ENCODE results near the gene GALNS. TPM values are rescaled to one million over a fixed set of nuclear protein-coding genes. Genes with fewer than 3 reads are reported as not detected.

GALNS gene
- polyA plus RNA-seq, 1 donor from 2014 or later: 19.4 TPM

- Histone ChIP-seq H4K20me1 (ENCODE audit: insufficient read depth) (no peaks in the 10 kb centered on the region), H3K4me3 (ENCODE audit: low read length) (no peak overlapping the region), H3K27me3 (ENCODE audit: insufficient read depth, low read depth, low read length) (no peaks in the 10 kb centered on the region), H3K36me3 (ENCODE audit: insufficient read depth, low read length) (no peaks in the 10 kb centered on the region), H2AFZ (ENCODE audit: low read depth, low read length) (no peak overlapping the region), H3K4me2 (ENCODE audit: low read length) (no peak overlapping the region), H3K9ac (ENCODE audit: low read length) (no peak overlapping the region), H3K27ac (ENCODE audit: low read length) (no peak overlapping the region), H3F3A (ENCODE audit: insufficient read depth, low read length, poor library complexity, severe bottlenecking) (no peaks in the 10 kb centered on the region), H3K79me2 (replicated peaks; ENCODE audit: insufficient read depth, low read length) (no peaks in the 10 kb centered on the region), H3K9me2 (ENCODE audit: insufficient read depth, low read length) (no peaks in the 10 kb centered on the region), H3K9me3 (ENCODE audit: low read length) (no peaks in the 10 kb centered on the region)
- TF ChIP-seq EZH2 (IDR thresholded peaks at IDR 0.05; ENCODE audit: borderline replicate concordance, insufficient read depth, low read length, poor library complexity, severe bottlenecking): no peak
- TF ChIP-seq POLR2AphosphoS5 (IDR thresholded peaks at IDR 0.05): no peak
- TF ChIP-seq RAD21 (conservative IDR thresholded peaks at IDR 0.05): no peak
- TF ChIP-seq EP300 (conservative IDR thresholded peaks at IDR 0.05; ENCODE audit: poor library complexity, severe bottlenecking): no peak
- TF ChIP-seq REST (IDR thresholded peaks at IDR 0.05; ENCODE audit: borderline replicate concordance): no peak
- no peak for TF ChIP-seq MXI1 (conservative IDR thresholded peaks at IDR 0.05; ENCODE audit: poor library complexity, severe bottlenecking)
- TF ChIP-seq SMC3 (conservative IDR thresholded peaks at IDR 0.05; ENCODE audit: poor library complexity): no peak
- TF ChIP-seq TAF1 (IDR thresholded peaks at IDR 0.05; ENCODE audit: low read depth): no peak
- TF ChIP-seq CTCF (IDR thresholded peaks at IDR 0.05; ENCODE audit: poor library complexity, severe bottlenecking): no peak
Measured at GRCh38 chr16:88843256-88843655, 13.5 kb downstream of the GALNS start.

GRCh38 chr16:88842806-88843205 lies 13.9 kb downstream of the GALNS start:
- no peaks in the 10 kb centered on the region for H3K36me3 ChIP-seq (ENCODE audit: insufficient read depth, low read length)
- H2AFZ ChIP-seq (ENCODE audit: low read depth, low read length): no peak overlapping the region
- H3F3A ChIP-seq (ENCODE audit: insufficient read depth, low read length, poor library complexity, severe bottlenecking): no peaks in the 10 kb centered on the region

More at GRCh38 chr16:88842806-88843205, 13.9 kb downstream of the GALNS start:
- Histone ChIP-seq H3K9me3 (ENCODE audit: low read length) (no peaks in the 10 kb centered on the region), H3K4me3 (ENCODE audit: low read length) (no peak overlapping the region), H3K9ac (ENCODE audit: low read length) (no peak overlapping the region), H3K4me2 (ENCODE audit: low read length) (no peak overlapping the region), H3K27ac (ENCODE audit: low read length) (no peak overlapping the region), H3K79me2 (replicated peaks; ENCODE audit: insufficient read depth, low read length) (no peaks in the 10 kb centered on the region), H3K9me2 (ENCODE audit: insufficient read depth, low read length) (no peaks in the 10 kb centered on the region), H4K20me1 (ENCODE audit: insufficient read depth) (no peaks in the 10 kb centered on the region), H3K27me3 (ENCODE audit: insufficient read depth, low read depth, low read length) (no peaks in the 10 kb centered on the region)
- TF ChIP-seq RAD21 (conservative IDR thresholded peaks at IDR 0.05) (no peak), EP300 (conservative IDR thresholded peaks at IDR 0.05; ENCODE audit: poor library complexity, severe bottlenecking) (no peak), REST (IDR thresholded peaks at IDR 0.05; ENCODE audit: borderline replicate concordance) (no peak), CTCF (IDR thresholded peaks at IDR 0.05; ENCODE audit: poor library complexity, severe bottlenecking) (no peak), POLR2AphosphoS5 (IDR thresholded peaks at IDR 0.05) (no peak), SMC3 (conservative IDR thresholded peaks at IDR 0.05; ENCODE audit: poor library complexity) (no peak), EZH2 (IDR thresholded peaks at IDR 0.05; ENCODE audit: borderline replicate concordance, insufficient read depth, low read length, poor library complexity, severe bottlenecking) (no peak), MXI1 (conservative IDR thresholded peaks at IDR 0.05; ENCODE audit: poor library complexity, severe bottlenecking) (no peak), TAF1 (IDR thresholded peaks at IDR 0.05; ENCODE audit: low read depth) (no peak)
